ENCODE measurements around the gene ANKDD1A. TPM values are rescaled to one million over a fixed set of nuclear protein-coding genes. Genes with fewer than 3 reads are reported as not detected.
A peak's percentile ranks its signal among the peaks of the same experiment; 100 is the strongest.

Gene ANKDD1A
- total RNA-seq, result 3.4 to 4.3 TPM (median 3.8 TPM) in 3 replicates
- long read RNA-seq, partial matches to known transcripts, result 0 of 3 reads
- long read RNA-seq, other reads (novel, unspliced or antisense), result 3 of 3 reads

- no peaks in the 10 kb centered on the region for H3K36me3 Mint-ChIP-seq (ENCODE audit: low read depth)
- peak within 1 kb of the TSS; percentile 72 for H3K4me3 Mint-ChIP-seq (ENCODE audit: unreplicated experiment)
- H3K27ac Mint-ChIP-seq (ENCODE audit: unreplicated experiment), result no peak within 1 kb of the TSS
- no peak for DNase-seq (ENCODE audit: low spot score)
- H3K9me3 Mint-ChIP-seq (ENCODE audit: low read depth), result no peaks in the 10 kb centered on the region
- no peaks in the 10 kb centered on the region for H3K27me3 Mint-ChIP-seq (ENCODE audit: low read depth)
- no peak for TF ChIP-seq CTCF (IDR thresholded peaks at IDR 0.05)
- H3K4me1 Mint-ChIP-seq (ENCODE audit: low read depth), result peaks cover 15% of the 10 kb centered on the region
Observed at GRCh38 chr15:64911311-64912186, at the start of gene ANKDD1A. ANKDD1A (plus strand) TSS chr15:64911902; CDS start chr15:64911931, 29 bp downstream.

GRCh38 chr15:64861960-64862359 is 49.7 kb upstream of the ANKDD1A start:
- Mint-ChIP-seq H3K4me3 (ENCODE audit: unreplicated experiment) (no peak overlapping the region), H3K27ac (ENCODE audit: unreplicated experiment) (no peak overlapping the region), H3K4me1 (ENCODE audit: low read depth) (peaks cover 36% of the 10 kb centered on the region), H3K36me3 (ENCODE audit: low read depth) (peaks cover 12% of the 10 kb centered on the region), H3K27me3 (ENCODE audit: low read depth) (no peaks in the 10 kb centered on the region), H3K9me3 (ENCODE audit: low read depth) (no peaks in the 10 kb centered on the region)
- TF ChIP-seq CTCF (IDR thresholded peaks at IDR 0.05), result no peak
- DNase-seq (ENCODE audit: low spot score), result no peak

GRCh38 chr15:64862408-64862807 is 49.3 kb upstream of the ANKDD1A start:
- TF ChIP-seq CTCF (IDR thresholded peaks at IDR 0.05), result no peak
- H3K4me1 Mint-ChIP-seq (ENCODE audit: low read depth), result peaks cover 33% of the 10 kb centered on the region
- no peak for DNase-seq (ENCODE audit: low spot score)
- H3K27ac Mint-ChIP-seq (ENCODE audit: unreplicated experiment), result peak overlapping the region; percentile 32
- H3K4me3 Mint-ChIP-seq (ENCODE audit: unreplicated experiment), result no peak overlapping the region
- H3K9me3 Mint-ChIP-seq (ENCODE audit: low read depth), result no peaks in the 10 kb centered on the region
- H3K27me3 Mint-ChIP-seq (ENCODE audit: low read depth), result no peaks in the 10 kb centered on the region
- H3K36me3 Mint-ChIP-seq (ENCODE audit: low read depth), result peaks cover 12% of the 10 kb centered on the region

- Mint-ChIP-seq H3K4me1 (ENCODE audit: low read depth) (peaks cover 18% of the 10 kb centered on the region), H3K4me3 (ENCODE audit: unreplicated experiment) (no peak overlapping the region), H3K27ac (ENCODE audit: unreplicated experiment) (peak overlapping the region; percentile 64), H3K27me3 (ENCODE audit: low read depth) (no peaks in the 10 kb centered on the region), H3K9me3 (ENCODE audit: low read depth) (no peaks in the 10 kb centered on the region), H3K36me3 (ENCODE audit: low read depth) (peaks cover 10% of the 10 kb centered on the region)
- TF ChIP-seq CTCF (IDR thresholded peaks at IDR 0.05), result no peak
- no peak for DNase-seq (ENCODE audit: low spot score)
Observed at GRCh38 chr15:64864068-64864467, 47.6 kb upstream of the ANKDD1A start.

GRCh38 chr15:64865126-64865997 is 46.3 kb upstream of the ANKDD1A start:
- H3K27me3 Mint-ChIP-seq (ENCODE audit: low read depth), result no peaks in the 10 kb centered on the region
- no peak overlapping the region for H3K4me3 Mint-ChIP-seq (ENCODE audit: unreplicated experiment)
- no peak for TF ChIP-seq CTCF (IDR thresholded peaks at IDR 0.05)
- peaks cover 11% of the 10 kb centered on the region for H3K36me3 Mint-ChIP-seq (ENCODE audit: low read depth)
- no peak for DNase-seq (ENCODE audit: low spot score)
- H3K4me1 Mint-ChIP-seq (ENCODE audit: low read depth), result peaks cover 18% of the 10 kb centered on the region
- H3K9me3 Mint-ChIP-seq (ENCODE audit: low read depth), result no peaks in the 10 kb centered on the region
- H3K27ac Mint-ChIP-seq (ENCODE audit: unreplicated experiment), result no peak overlapping the region

All from chondrocyte (in vitro differentiated cells).